HepG2 (cell line): Measurements from ENCODE around the gene DYSF. TPM values are rescaled to one million over a fixed set of nuclear protein-coding genes. Genes with fewer than 3 reads are reported as not detected.

Experiments used
- ATAC-seq: fragments of 200-7000 bp; cut with Tn5 transposase; 3 replicates; pipeline ENCODE4 v1.9.1; 2020; ENCODE audit warnings: mild to moderate bottlenecking, moderate library complexity
- BruUV-seq: library from RNA; stranded (reverse); fragments of 400-500 nt; replicated peaks from 2 replicates; lab custom pipeline; 2021; lab: Mats Ljungman, UMichigan
- CTCF ChIA-PET: fragments of 300-600 bp; formaldehyde crosslinking; extraction: SDS; loops from one replicate; lab custom pipeline; 2021; ENCODE audit warnings: low total read pairs, inconsistent platforms, low intra/inter-chr PET ratio; lab: Yijun Ruan, JAX
- POLR2A ChIA-PET: fragments of 350-600 bp; sonication (Branson Sonifier 250); formaldehyde crosslinking; loops from one replicate; lab custom pipeline; 2020; ENCODE audit warnings: antibody characterized with exemption, inconsistent platforms; lab: Yijun Ruan, JAX
- DNase-seq: peaks from one replicate; pipeline ENCODE4 v3.0.0-alpha.2; 2015; ENCODE audit warnings: low spot score
- FAIRE-seq: peaks from 3 replicates; lab custom pipeline; 2011; peaks lifted over from hg19 to GRCh38; lab: Jason Lieb, UNC
- H2AFZ ChIP-seq: one replicate; pipeline ENCODE4 v1.6.1; 2011; ENCODE audit warnings: low read length, inconsistent platforms
- H3K27ac ChIP-seq: fragments of 300-600 bp; 3 replicates; pipeline ENCODE4 v1.8.0; 2011; ENCODE audit warnings: mixed run types, mild to moderate bottlenecking, mixed read lengths, low read length, inconsistent platforms; ENCODE audit not compliant: insufficient read depth; ENCODE audit errors: extremely low read length
- H3K27me3 ChIP-seq, 2 experiments: fragments of 200-600 bp in 1 of 2; 2 replicates in 1 of 2; 3 replicates in 1 of 2; pipeline versions ENCODE4 v1.6.0 to v1.8.0; 2011; ENCODE audit warnings: low read length in 2 of 2, mild to moderate bottlenecking in 2 of 2, moderate library complexity in 2 of 2, inconsistent platforms in 1 of 2; ENCODE audit not compliant: insufficient read depth in 2 of 2, control insufficient read depth in 1 of 2
- H3K36me3 ChIP-seq, 2 experiments: fragments of 200-600 bp in 1 of 2; replicated peaks in 1 of 2; 2 replicates in 1 of 2; 3 replicates in 1 of 2; pipeline versions ENCODE4 v1.5.1 to v1.8.0; 2011; ENCODE audit warnings: low read length in 2 of 2, inconsistent platforms in 1 of 2; ENCODE audit not compliant: insufficient read depth in 2 of 2, control insufficient read depth in 1 of 2
- H3K4me1 ChIP-seq: 2 replicates; pipeline ENCODE4 v1.5.1; 2012; ENCODE audit warnings: low read length, inconsistent platforms; ENCODE audit not compliant: insufficient read depth
- H3K4me2 ChIP-seq: 2 replicates; pipeline ENCODE4 v1.6.0; 2011; ENCODE audit warnings: low read depth, low read length, inconsistent platforms
- H3K4me3 ChIP-seq, 3 experiments: fragments of 200-600 bp in 1 of 3; sonication (generic), shearing (Covaris generic) in 1 of 3; replicated peaks in 1 of 3; 2 replicates each; pipeline ENCODE4 v1.5.1; 2011 to 2016; ENCODE audit warnings: low read length in 3 of 3, inconsistent platforms in 2 of 3, low read depth in 2 of 3, mild to moderate bottlenecking in 2 of 3, control low read depth in 1 of 3, mixed read lengths in 1 of 3; ENCODE audit not compliant: insufficient read depth in 1 of 3
- H3K79me2 ChIP-seq: one replicate; pipeline ENCODE4 v1.6.1; 2011; ENCODE audit warnings: low read length, inconsistent platforms; ENCODE audit not compliant: insufficient read depth
- H3K9ac ChIP-seq: 2 replicates; pipeline ENCODE4 v1.6.0; 2011; ENCODE audit warnings: mild to moderate bottlenecking, low read depth, low read length, inconsistent platforms; ENCODE audit not compliant: insufficient read depth
- H3K9me3 ChIP-seq: 2 replicates; pipeline ENCODE4 v1.5.1; 2012; ENCODE audit warnings: mild to moderate bottlenecking, low read length
- H4K20me1 ChIP-seq: 2 replicates; pipeline ENCODE4 v1.6.0; 2011; ENCODE audit warnings: inconsistent platforms, mild to moderate bottlenecking, low read length, moderate library complexity; ENCODE audit not compliant: insufficient read depth
- ARID2 ChIP-seq: sonication (generic); formaldehyde crosslinking; IDR thresholded peaks from 2 replicates; pipeline ENCODE4 v1.8.1; 2022; ENCODE audit warnings: mild to moderate bottlenecking, missing genetic modification reagents, borderline replicate concordance
- ATF1 ChIP-seq: IDR thresholded peaks from 2 replicates; pipeline ENCODE4 v1.6.1; 2016; ENCODE audit warnings: mild to moderate bottlenecking, control low read depth
- BCL6 ChIP-seq: IDR thresholded peaks from 2 replicates; pipeline ENCODE4 v1.6.1; 2016; ENCODE audit warnings: missing genetic modification reagents, missing compliant biosample characterization
- BHLHE40 ChIP-seq: IDR thresholded peaks from 2 replicates; pipeline ENCODE4 v1.6.1; 2011; ENCODE audit warnings: low read length, improper control_type of control experiment
- CBX5 ChIP-seq: sonication (generic); formaldehyde crosslinking; IDR thresholded peaks from 2 replicates; pipeline ENCODE4 v1.4.0; 2020; ENCODE audit warnings: missing genetic modification reagents, borderline replicate concordance
- IKZF4 ChIP-seq: sonication (generic); formaldehyde crosslinking; IDR thresholded peaks from 2 replicates; pipeline ENCODE4 v1.5.1; 2020; ENCODE audit warnings: borderline replicate concordance, mild to moderate bottlenecking, low read depth, missing genetic modification reagents; ENCODE audit errors: not compliant biosample characterization
- KLF15 ChIP-seq: sonication (generic); formaldehyde crosslinking; IDR thresholded peaks from 2 replicates; pipeline ENCODE4 v1.8.1; 2023; ENCODE audit warnings: borderline replicate concordance, mild to moderate bottlenecking, inconsistent platforms, missing genetic modification reagents, mixed read lengths
- MAX ChIP-seq: IDR thresholded peaks from 2 replicates; pipeline ENCODE4 v1.6.1; 2012; ENCODE audit warnings: inconsistent platforms
- MED8 ChIP-seq: sonication (generic); formaldehyde crosslinking; IDR thresholded peaks from 2 replicates; pipeline ENCODE4 v1.8.1; 2023; ENCODE audit warnings: mild to moderate bottlenecking, missing genetic modification reagents; ENCODE audit not compliant: insufficient replicate concordance
- PRDM4 ChIP-seq: sonication (generic); formaldehyde crosslinking; IDR thresholded peaks from 2 replicates; pipeline ENCODE4 v1.9.0; 2021; ENCODE audit warnings: missing genetic modification reagents, borderline replicate concordance
- REPIN1 ChIP-seq: sonication (generic); formaldehyde crosslinking; IDR thresholded peaks from 2 replicates; pipeline ENCODE4 v1.8.0; 2022; ENCODE audit warnings: missing genetic modification reagents, low read depth, mild to moderate bottlenecking, borderline replicate concordance
- REXO4 ChIP-seq: sonication (generic); formaldehyde crosslinking; IDR thresholded peaks from 2 replicates; pipeline ENCODE4 v1.8.0; 2022; ENCODE audit warnings: missing genetic modification reagents, mild to moderate bottlenecking, borderline replicate concordance
- YEATS4 ChIP-seq: sonication (generic); formaldehyde crosslinking; IDR thresholded peaks from 2 replicates; pipeline ENCODE4 v1.4.0; 2020; ENCODE audit warnings: missing genetic modification reagents, borderline replicate concordance
- ZBTB3 ChIP-seq: sonication (generic); formaldehyde crosslinking; IDR thresholded peaks from 2 replicates; pipeline ENCODE4 v1.4.0; 2020; ENCODE audit warnings: low read depth, mild to moderate bottlenecking, moderate library complexity, missing genetic modification reagents, borderline replicate concordance
- ZBTB4 ChIP-seq: sonication (generic); formaldehyde crosslinking; IDR thresholded peaks from 2 replicates; pipeline ENCODE4 v1.4.0; 2020; ENCODE audit warnings: missing genetic modification reagents, mild to moderate bottlenecking, borderline replicate concordance
- ZNF296 ChIP-seq: sonication (generic); formaldehyde crosslinking; conservative IDR thresholded peaks from 2 replicates; pipeline ENCODE4 v1.5.0; 2020; ENCODE audit warnings: mild to moderate bottlenecking, missing genetic modification reagents
- ZNF598 ChIP-seq: sonication (generic); formaldehyde crosslinking; IDR thresholded peaks from 2 replicates; pipeline ENCODE4 v1.5.1; 2020; ENCODE audit warnings: mild to moderate bottlenecking, missing genetic modification reagents, borderline replicate concordance
- ZNF850 ChIP-seq: sonication (generic); formaldehyde crosslinking; conservative IDR thresholded peaks from 2 replicates; pipeline ENCODE4 v1.9.0; 2021; ENCODE audit warnings: mild to moderate bottlenecking, missing genetic modification reagents
- WGBS: methylation state at CpG from one replicate; pipeline ENCODE4 v1.1.6; 2017; ENCODE audit warnings: low lambda C conversion rate; 5-methylcytosine and 5-hydroxymethylcytosine counted together
- in situ Hi-C: cut with HindIII; loops from 2 replicates; pipeline ENCODE4 v1.10.0; 2017; ENCODE audit warnings: low pct_unique_long_range_greater_than_20kb; ENCODE audit not compliant: extremely low pct_ligation_motif_present
- intact Hi-C: fragments of 100-400 bp; cut with micrococcal nuclease; formaldehyde crosslinking; loops from one replicate; pipeline ENCODE4 v1.10.0; 2022; ENCODE audit not compliant: unreplicated experiment
- polyA plus RNA-seq, 8 experiments: library from polyadenylated mRNA; depleted of rRNA in 3 of 8; stranded (reverse) in 7 of 8; unstranded in 1 of 8; fragments of >200 nt; fragmentation: Illumina TruSeq in 4 of 8; extraction: Trizol in 4 of 8; gene quantifications; 2 replicates each; pipeline versions ENCODE4 v1.2.1 to v1.2.3, GENCODE V29; 2011 to 2016; ENCODE audit warnings: low read depth in 4 of 8, missing spikeins in 1 of 8, mixed read lengths in 1 of 8; ENCODE audit not compliant: insufficient read depth in 1 of 8
- total RNA-seq, 5 experiments: library from RNA; depleted of rRNA; stranded (reverse); fragments of >200 nt; fragmentation: Illumina TruSeq; extraction: Trizol; gene quantifications; 2 replicates each; pipeline ENCODE4 v1.2.3, GENCODE V29; 2016; ENCODE audit warnings: low read depth in 1 of 5

Gene DYSF
- total and polyA plus RNA-seq, 2 of the 13 experiments (the other 11 are each of a cell fraction or from before 2014, with no cell fraction given), result 0.15 to 2.4 TPM

- no TSS peak for BruUV-seq
- Histone ChIP-seq H3K27me3 (peaks cover 8 to 60% of the 10 kb centered on the region in 2 experiments), H3K27ac (no peak overlapping the region), H3K4me1 (peaks cover 12% of the 10 kb centered on the region; the same call in 1 of the 2 replicates), H3K9me3 (no peaks in the 10 kb centered on the region), H3K4me3 (peak overlapping the region in 1 of 3 experiments; percentile 78; a peak in 1 of 6 replicates), H3K79me2 (no peaks in the 10 kb centered on the region), H2AFZ (no peak overlapping the region), H3K36me3 (no peaks in the 10 kb centered on the region), H4K20me1 (no peaks in the 10 kb centered on the region), H3K9ac (no peak overlapping the region), H3K4me2 (peak overlapping the region; percentile 90; the same call in 1 of the 2 replicates)
- intact Hi-C loops, result no loop called here
- CTCF ChIA-PET, result no interaction called here
- WGBS, result 82% methylated on average over 23 of the region's 23 CpGs
- POLR2A ChIA-PET, result interaction anchor here (0.5 kb wide), 1 partner anchor 239 kb away, joined by 4 read pairs; the partner anchor contains the start of gene PAIP2B
- ATAC-seq (no peak), DNase-seq (no peak), FAIRE-seq (no peak)
- in situ Hi-C loops, result no loop called here
- no peak for TF ChIP-seq ZNF850 (CRISPR knock-in tag)
- no peak for TF ChIP-seq MED8 (CRISPR knock-in tag)
- no peak for TF ChIP-seq MAX
- TF ChIP-seq PRDM4, result no peak
- TF ChIP-seq ZBTB3 (CRISPR knock-in tag), result no peak
- TF ChIP-seq ATF1 (CRISPR knock-in tag), result no peak
- no peak for TF ChIP-seq ZBTB4
- no peak for TF ChIP-seq YEATS4 (CRISPR knock-in tag)
- TF ChIP-seq BCL6 (CRISPR knock-in tag), result no peak
- TF ChIP-seq KLF15 (CRISPR knock-in tag), result no peak
- TF ChIP-seq REPIN1, result no peak
- TF ChIP-seq IKZF4 (CRISPR knock-in tag), result no peak
- TF ChIP-seq CBX5 (CRISPR knock-in tag), result no peak
- TF ChIP-seq REXO4 (CRISPR knock-in tag), result no peak
- TF ChIP-seq ZNF598 (CRISPR knock-in tag), result no peak
- TF ChIP-seq ZNF296 (CRISPR knock-in tag), result no peak
- TF ChIP-seq ARID2, result no peak
- TF ChIP-seq BHLHE40, result no peak
Measured at GRCh38 chr2:71465961-71466300, 12.6 kb downstream of the DYSF start.
